Activated CD4-positive, alpha-beta T cell treated with anti-CD3 and anti-CD28 coated beads, Interleukin-2, amount 50 U/mL, for 24 hours (primary cell): ENCODE data around the gene EYS.

Experiments
- DNase-seq, 2 donors: peaks; one replicate each; pipeline ENCODE4 v3.0.0-alpha.2; 2020; ENCODE audit warnings: low read depth in 1 of 2, low spot score in 1 of 2

The EYS gene

GRCh38 chr6:65707126-65707826, at the start of gene EYS:
EYS (minus strand) TSS chr6:65707226; CDS start chr6:65495410, 211,816 bp downstream.
- DNase-seq = no peak

- DNase-seq = no peak
These were observed 39.3 kb upstream of the EYS start for GRCh38 chr6:65746302-65746701.

GRCh38 chr6:65745614-65746013, 38.6 kb upstream of the EYS start:
- no peak for DNase-seq

DNA sequence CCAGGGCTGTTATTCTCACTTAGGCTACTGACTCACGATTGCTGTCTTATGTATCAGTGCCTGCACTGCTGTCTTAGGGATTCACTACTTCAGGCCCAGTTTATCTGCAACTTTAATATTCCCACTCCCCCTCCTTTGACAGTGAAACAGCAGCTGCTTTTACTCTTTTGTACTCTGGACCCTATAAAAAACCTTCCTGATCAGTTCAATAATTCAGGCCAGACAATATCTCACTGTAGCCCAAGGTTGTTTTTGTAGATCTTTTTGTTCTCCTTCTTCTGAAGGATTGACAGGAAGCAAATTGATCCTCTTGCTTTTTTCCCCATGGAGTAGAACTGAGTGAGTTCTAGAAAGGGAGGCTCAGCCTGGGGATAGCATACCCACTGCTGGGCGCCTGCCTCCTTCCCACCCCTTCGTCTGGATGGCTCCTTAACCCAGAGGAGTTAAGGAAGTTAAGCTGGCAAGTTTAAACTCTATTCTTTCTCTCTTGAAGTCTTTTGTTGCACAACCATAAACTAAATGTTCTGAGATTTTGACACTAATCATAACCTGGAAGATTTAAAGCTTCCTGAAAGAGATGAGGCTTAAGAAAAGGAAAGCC, 22.0 kb upstream of the EYS start:
- DNase-seq = no peak

- DNase-seq = no peak
These were observed 12.1 kb upstream of the EYS start for GRCh38 chr6:65719101-65719500.

- no peak for DNase-seq
These were observed 4.5 kb upstream of the EYS start for GRCh38 chr6:65711531-65711930.

- DNase-seq = no peak
These were observed 2.2 kb upstream of the EYS start for GRCh38 chr6:65709099-65709830.

DNA sequence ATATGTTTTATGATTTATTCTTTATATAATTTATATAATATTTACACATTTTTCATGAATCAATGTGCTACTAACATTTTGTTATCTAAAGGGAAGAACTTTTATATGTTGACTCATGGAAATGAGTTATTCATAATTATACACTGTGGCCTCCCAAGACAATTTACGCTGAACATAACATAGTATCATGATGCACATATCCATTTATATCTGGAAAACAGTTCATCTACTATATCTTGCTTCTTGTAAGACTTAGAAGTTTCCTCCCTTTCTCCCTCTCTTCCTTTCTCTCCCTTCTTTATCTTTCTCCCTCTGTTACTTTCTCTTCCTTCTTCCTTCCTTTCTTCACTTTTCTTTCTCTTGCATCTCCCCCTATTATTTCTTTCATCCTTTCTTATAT, 1.1 kb upstream of the EYS start:
- no peak for DNase-seq

- DNase-seq = no peak
These were observed 590 bp downstream of the EYS start for GRCh38 chr6:65706436-65706835.

DNA sequence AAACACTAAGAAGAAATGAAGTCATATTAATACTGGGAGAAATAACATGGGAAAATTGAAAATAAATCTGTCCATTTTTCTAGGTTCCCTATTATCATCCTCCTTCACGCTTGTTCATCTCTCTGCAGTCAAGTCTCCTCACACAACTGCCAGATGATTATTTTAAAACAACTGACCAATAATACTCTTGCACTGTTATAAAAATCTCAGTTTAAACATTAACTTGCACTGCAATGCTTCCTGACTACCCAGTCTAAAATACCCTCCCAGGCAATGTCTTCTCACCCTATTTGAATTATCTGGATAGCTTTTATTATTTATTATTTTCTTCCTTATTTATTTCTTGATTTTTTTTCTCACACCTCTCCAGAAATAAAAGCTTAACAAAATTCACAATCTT, 5.7 kb downstream of the EYS start:
- no peak for DNase-seq

DNA sequence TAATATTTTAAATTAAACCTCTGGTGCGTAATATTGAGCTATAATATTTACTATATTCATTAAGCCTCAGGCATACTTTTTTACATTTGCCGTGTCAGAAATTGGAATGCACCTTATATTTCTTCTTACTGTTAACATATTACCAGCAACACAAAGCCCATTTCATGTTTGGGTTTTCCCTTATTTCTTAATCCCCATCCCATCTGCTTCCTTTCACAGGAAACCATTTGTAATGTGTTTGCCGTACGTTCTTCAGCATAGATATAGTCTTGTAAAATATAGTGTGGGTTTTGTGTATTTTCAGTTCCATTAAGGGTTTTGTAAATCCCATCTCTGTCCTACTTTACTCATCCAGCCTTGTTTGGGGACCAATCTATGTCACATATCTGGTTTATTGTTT, 6.5 kb downstream of the EYS start:
- no peak for DNase-seq

- DNase-seq = no peak
These were observed 14.9 kb downstream of the EYS start for GRCh38 chr6:65692109-65692508.

- no peak for DNase-seq
These were observed 26.8 kb downstream of the EYS start for GRCh38 chr6:65680232-65680631.

DNA sequence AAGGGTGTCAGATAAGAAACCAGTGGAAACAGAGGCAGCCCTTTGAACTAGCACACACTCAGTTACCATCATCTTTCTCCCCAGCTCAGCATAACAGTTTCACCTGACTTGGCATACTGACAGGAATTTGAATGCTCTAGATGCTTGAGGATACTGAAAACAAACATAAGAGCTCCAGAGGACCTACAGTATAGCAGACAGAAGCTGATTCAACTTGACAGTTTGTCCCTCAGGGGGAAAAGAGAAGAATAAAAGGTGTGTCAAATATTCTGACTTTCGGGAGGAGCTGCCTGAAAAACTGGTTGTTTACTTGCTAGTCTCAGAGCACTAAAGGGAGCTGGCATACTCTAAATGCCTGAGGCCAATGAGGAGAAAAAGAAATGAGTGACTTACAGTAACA, 35.1 kb downstream of the EYS start:
- DNase-seq = no peak

DNA sequence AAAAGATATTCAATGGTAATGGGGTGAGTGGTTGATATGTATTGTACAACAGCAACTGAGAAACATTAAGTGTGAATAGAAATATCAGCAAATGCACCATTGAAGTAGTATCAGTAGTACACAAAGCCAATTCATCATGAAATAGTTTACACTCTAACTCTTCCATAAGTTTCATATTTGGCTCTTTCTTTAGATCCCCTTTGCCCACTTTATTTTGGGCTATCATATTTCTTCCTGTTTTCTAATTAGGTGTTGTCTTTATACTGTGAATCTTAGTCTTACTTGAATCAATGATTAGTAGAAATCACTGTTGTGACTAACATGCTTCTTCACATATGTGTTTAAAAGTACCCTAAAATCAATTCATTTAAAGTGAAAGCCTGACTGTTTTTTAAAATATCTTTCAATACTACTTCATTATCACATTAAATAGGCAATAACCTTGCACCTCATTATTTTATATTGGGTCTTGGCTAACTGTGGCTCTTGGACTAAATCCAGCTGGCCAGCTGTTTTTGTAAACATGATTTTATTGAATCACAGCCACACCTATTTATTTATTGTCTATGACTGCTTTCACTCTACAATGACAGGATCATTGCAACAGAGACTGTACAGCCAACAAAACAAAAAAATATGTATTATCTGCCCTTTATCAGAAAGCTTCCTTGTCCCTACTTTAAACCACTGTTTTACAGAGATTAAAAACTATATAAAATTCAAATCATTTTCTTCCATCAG, 38.9 kb downstream of the EYS start:
- DNase-seq = no peak

DNA sequence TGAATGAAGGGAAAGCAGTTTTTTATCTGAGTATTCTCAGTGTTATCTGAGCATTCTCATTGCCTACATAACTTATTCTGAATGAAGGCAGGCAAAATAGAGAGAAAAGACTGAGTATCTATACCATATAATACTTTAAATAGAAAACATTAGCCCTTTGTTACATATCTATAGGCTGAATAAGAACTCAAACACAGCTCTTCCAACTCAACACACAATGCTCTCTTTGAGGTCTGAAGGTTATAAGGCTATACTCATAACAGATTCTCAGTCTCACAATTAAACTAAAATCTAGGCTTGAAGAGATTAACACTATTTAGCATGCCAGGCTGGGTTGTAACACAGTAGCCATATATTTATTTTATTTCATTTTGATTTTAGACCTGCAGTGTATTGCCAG, 56.9 kb downstream of the EYS start:
- no peak for DNase-seq

GRCh38 chr6:65649392-65649791, 57.6 kb downstream of the EYS start:
- no peak for DNase-seq

GRCh38 chr6:65646544-65646943, 60.5 kb downstream of the EYS start:
- no peak for DNase-seq

- no peak for DNase-seq
These were observed 64.2 kb downstream of the EYS start for GRCh38 chr6:65642776-65643175.

- no peak for DNase-seq
These were observed 68.8 kb downstream of the EYS start for GRCh38 chr6:65638047-65638831.
